Activated gamma-delta T cell treated with anti-CD3 and anti-CD28 coated beads, Interleukin-2, amount 50 U/mL, for 16 hours (primary cell): ENCODE measurements around the gene LNX2.

ENCODE experiments used
- DNase-seq: peaks from one replicate; pipeline ENCODE4 v3.0.0-alpha.2; 2020; ENCODE audit warnings: low read depth

Gene LNX2

DNA sequence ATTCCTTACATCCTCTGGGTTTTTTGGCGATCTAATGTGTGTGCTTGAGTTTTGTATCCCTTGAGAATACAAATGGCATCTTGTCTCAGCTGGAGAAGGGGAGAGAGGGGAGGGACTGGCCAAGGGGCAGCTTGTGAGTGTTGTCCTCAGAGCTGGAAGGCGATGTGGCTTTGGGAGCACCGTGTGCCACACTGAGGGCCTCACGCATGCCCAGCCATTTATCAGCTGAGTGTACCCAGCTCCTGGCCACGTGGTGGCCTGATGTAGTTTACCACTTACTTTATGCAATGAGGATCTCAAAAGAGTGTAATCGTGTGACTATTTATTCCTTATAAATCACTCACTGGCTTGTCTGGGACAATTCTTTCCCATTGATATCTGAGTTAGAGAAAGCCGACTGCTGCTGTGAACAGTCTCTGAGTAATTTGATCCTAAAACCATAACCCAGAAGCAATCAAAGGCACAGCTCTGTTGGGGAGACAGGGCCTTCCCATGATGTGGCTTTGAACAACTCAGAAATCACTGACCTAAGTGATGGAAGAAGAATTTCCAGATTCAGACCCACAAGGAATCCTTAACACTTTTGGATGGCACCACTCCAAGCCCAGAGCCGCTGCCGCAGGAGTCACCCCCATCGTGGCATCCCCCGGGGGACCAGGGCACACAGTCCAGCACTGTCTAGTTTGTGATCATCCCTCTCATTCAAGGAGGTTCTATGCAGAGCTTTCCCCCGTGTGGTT, 116.0 kb downstream of the LNX2 start:
- no peak for DNase-seq

- DNase-seq = no peak
These were observed 119.4 kb downstream of the LNX2 start for GRCh38 chr13:27500806-27501534.

- no peak for DNase-seq
These were observed 122.6 kb downstream of the LNX2 start for GRCh38 chr13:27497563-27498230.

DNA sequence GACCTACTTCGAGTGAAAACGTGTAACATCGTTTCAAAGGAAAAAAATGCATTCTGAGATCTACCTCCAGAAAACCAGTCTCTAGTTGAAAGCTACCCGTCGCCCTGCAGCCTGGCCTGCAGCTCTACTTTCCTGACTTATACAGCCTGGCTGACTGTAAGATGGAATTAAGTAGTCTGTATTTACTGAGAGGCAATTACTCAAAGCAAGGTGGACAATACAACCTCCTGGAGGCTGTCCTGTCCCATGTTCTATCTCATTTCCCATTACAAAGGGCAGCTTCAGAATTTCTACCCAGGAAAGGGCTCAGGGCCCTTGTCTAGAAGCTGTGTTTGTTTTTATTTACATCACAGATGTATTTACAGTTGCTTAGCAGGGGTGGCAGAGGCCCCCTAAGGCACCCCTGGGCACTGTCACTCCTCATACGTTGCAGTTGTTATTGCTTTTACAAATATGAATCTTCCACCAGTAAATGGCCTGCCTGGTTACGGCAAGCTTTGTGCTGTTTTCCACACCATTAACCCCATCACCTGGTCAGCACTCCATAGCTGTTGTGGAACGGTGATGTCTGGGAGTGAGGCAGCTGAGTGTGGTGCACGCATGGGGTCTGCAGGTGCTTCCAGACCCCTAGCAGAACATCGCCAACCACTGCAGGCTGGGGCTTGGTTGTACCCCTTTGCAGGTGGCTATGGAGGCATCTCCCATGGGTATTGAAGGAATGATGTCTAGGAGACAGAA, 123.6 kb downstream of the LNX2 start:
- no peak for DNase-seq

DNA sequence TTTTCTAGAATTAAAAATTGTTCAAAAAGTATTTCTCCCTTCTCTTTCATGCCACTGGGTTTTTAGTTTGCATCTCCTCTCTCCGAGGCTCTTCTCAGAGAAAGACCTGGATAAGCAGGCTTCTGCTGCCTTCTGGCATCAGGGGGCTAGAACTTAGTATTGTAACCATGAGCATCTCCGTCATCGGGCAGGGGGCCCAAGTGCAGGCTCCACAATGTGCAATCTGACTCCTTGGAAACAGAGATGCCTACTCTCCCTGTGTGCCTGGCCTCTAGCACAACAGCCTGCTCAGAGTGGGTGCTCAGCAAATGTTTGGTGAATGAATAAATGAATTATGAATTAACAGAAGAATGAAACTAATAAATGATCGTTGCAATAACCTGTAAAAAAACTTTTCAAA, 124.3 kb downstream of the LNX2 start:
- DNase-seq = no peak
